WTC11 (cell line): ENCODE data around the gene CDK8.

Source experiments
- ATF2 ChIP-seq: sonication (generic); formaldehyde crosslinking; IDR thresholded peaks from 2 replicates; pipeline ENCODE4 v1.8.1; 2022; ENCODE audit warnings: low read depth, missing genetic modification reagents, borderline replicate concordance
- CBFB ChIP-seq: sonication (generic); formaldehyde crosslinking; IDR thresholded peaks from 2 replicates; pipeline ENCODE4 v1.8.1; 2022; ENCODE audit warnings: mild to moderate bottlenecking, low read depth, missing genetic modification reagents
- CTCF ChIP-seq: fragments of 200-600 bp; IDR thresholded peaks from 2 replicates; pipeline ENCODE4 v1.8.0; 2022; ENCODE audit warnings: antibody characterized with exemption
- FOXJ3 ChIP-seq: sonication (generic); formaldehyde crosslinking; IDR thresholded peaks from 2 replicates; pipeline ENCODE4 v1.9.0; 2021; ENCODE audit warnings: missing genetic modification reagents, mild to moderate bottlenecking, borderline replicate concordance
- GTF2I ChIP-seq: fragments of 250-450 bp; sonication (Bioruptor Pico); conservative IDR thresholded peaks from 2 replicates; pipeline ENCODE4 v1.4.0; 2021; ENCODE audit warnings: mild to moderate bottlenecking
- HMGXB4 ChIP-seq: sonication (generic); formaldehyde crosslinking; IDR thresholded peaks from 2 replicates; pipeline ENCODE4 v1.8.1; 2023; ENCODE audit warnings: mild to moderate bottlenecking, moderate library complexity, missing genetic modification reagents
- JUN ChIP-seq: sonication (generic); formaldehyde crosslinking; IDR thresholded peaks from 2 replicates; pipeline ENCODE4 v1.8.0; 2023; ENCODE audit warnings: mild to moderate bottlenecking, missing genetic modification reagents
- TEAD4 ChIP-seq: sonication (generic); formaldehyde crosslinking; IDR thresholded peaks from 2 replicates; pipeline ENCODE4 v1.8.0; 2022; ENCODE audit warnings: mild to moderate bottlenecking, missing genetic modification reagents
- ZNF121 ChIP-seq: sonication (generic); formaldehyde crosslinking; IDR thresholded peaks from 2 replicates; pipeline ENCODE4 v1.8.0; 2023; ENCODE audit warnings: missing genetic modification reagents
- ZSCAN18 ChIP-seq: fragments of 250-450 bp; sonication (Bioruptor Pico); IDR thresholded peaks from 2 replicates; pipeline ENCODE4 v2.1.2; 2022; ENCODE audit warnings: mild to moderate bottlenecking, moderate library complexity
- TF ChIP-seq, protein P1 (sequence below): sonication (generic); formaldehyde crosslinking; IDR thresholded peaks from 2 replicates; pipeline ENCODE4 v1.8.0; 2022; ENCODE audit warnings: mild to moderate bottlenecking, missing genetic modification reagents
- TF ChIP-seq, protein P2 (sequence below): sonication (generic); formaldehyde crosslinking; IDR thresholded peaks from 2 replicates; pipeline ENCODE4 v1.8.0; 2022; ENCODE audit warnings: missing genetic modification reagents

DNA sequence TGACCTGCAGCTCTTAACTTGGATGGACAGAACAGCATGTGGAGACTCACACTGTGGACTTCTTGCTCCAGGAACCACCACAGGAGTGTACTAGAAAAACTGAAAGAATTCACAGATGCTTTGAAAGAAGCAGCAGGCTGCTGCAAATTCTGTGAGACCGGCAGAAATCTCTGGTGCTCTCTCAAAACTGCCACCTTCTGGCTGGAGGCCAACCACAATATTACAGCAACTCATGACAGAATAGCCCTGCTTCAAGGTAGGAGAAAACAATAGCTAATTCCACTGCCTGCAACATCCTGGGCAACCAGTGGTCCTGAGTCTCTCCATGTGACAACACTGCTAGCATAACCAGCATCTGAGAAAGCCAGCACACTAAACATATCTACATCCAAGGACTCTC lies 26.9 kb downstream of the CDK8 start:
- TF ChIP-seq CTCF (no peak), HMGXB4 (CRISPR knock-in tag) (no peak), FOXJ3 (CRISPR knock-in tag) (no peak), GTF2I (no peak), CBFB (CRISPR knock-in tag) (no peak), TEAD4 (CRISPR knock-in tag) (no peak), JUN (CRISPR knock-in tag) (no peak), ZNF121 (CRISPR knock-in tag) (no peak), ATF2 (CRISPR knock-in tag) (no peak), ZSCAN18 (CRISPR knock-in tag) (no peak)
- TF ChIP-seq, protein P1, sequence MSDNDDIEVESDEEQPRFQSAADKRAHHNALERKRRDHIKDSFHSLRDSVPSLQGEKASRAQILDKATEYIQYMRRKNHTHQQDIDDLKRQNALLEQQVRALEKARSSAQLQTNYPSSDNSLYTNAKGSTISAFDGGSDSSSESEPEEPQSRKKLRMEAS (CRISPR knock-in tag) = no peak
- TF ChIP-seq, protein P2, sequence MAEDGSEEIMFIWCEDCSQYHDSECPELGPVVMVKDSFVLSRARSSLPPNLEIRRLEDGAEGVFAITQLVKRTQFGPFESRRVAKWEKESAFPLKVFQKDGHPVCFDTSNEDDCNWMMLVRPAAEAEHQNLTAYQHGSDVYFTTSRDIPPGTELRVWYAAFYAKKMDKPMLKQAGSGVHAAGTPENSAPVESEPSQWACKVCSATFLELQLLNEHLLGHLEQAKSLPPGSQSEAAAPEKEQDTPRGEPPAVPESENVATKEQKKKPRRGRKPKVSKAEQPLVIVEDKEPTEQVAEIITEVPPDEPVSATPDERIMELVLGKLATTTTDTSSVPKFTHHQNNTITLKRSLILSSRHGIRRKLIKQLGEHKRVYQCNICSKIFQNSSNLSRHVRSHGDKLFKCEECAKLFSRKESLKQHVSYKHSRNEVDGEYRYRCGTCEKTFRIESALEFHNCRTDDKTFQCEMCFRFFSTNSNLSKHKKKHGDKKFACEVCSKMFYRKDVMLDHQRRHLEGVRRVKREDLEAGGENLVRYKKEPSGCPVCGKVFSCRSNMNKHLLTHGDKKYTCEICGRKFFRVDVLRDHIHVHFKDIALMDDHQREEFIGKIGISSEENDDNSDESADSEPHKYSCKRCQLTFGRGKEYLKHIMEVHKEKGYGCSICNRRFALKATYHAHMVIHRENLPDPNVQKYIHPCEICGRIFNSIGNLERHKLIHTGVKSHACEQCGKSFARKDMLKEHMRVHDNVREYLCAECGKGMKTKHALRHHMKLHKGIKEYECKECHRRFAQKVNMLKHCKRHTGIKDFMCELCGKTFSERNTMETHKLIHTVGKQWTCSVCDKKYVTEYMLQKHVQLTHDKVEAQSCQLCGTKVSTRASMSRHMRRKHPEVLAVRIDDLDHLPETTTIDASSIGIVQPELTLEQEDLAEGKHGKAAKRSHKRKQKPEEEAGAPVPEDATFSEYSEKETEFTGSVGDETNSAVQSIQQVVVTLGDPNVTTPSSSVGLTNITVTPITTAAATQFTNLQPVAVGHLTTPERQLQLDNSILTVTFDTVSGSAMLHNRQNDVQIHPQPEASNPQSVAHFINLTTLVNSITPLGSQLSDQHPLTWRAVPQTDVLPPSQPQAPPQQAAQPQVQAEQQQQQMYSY (CRISPR knock-in tag) = no peak
